Ovary (tissue), 9 donors: ENCODE results near the gene NFYC. TPM values are rescaled to one million over a fixed set of nuclear protein-coding genes. Genes with fewer than 3 reads are reported as not detected.

Experiments
- DNase-seq, 5 donors: peaks; one replicate each; pipeline ENCODE4 v3.0.0-alpha.2; 2019 to 2020
- H3K27ac ChIP-seq, 2 donors: fragments of 200-600 bp; one replicate each; pipeline versions ENCODE4 v1.5.1 to v1.8.0; 2019 to 2022
- H3K27me3 ChIP-seq: fragments of 200-600 bp; one replicate; pipeline ENCODE4 v1.8.0; 2022
- H3K36me3 ChIP-seq: fragments of 200-600 bp; sonication (generic); one replicate; pipeline ENCODE4 v1.5.1; 2019
- H3K4me1 ChIP-seq: one replicate; pipeline ENCODE4 v1.8.1; 2013; ENCODE audit warnings: mild to moderate bottlenecking, moderate library complexity; ENCODE audit not compliant: insufficient read depth
- H3K4me3 ChIP-seq: fragments of 200-600 bp; sonication (generic); one replicate; pipeline ENCODE4 v1.5.1; 2017
- H3K9me3 ChIP-seq, 2 donors: fragments of 200-600 bp in 1 of 2; sonication (generic) in 1 of 2; one replicate each; pipeline versions ENCODE4 v1.5.1 to v1.8.1; 2013 to 2019; ENCODE audit warnings: mild to moderate bottlenecking in 1 of 2, moderate library complexity in 1 of 2
- EP300 ChIP-seq: sonication (generic); formaldehyde crosslinking; IDR thresholded peaks from one replicate; pipeline ENCODE4 v1.6.1; 2017; ENCODE audit warnings: antibody characterized with exemption
- POLR2A ChIP-seq: fragments of 450-650 bp; IDR thresholded peaks from one replicate; pipeline ENCODE4 v1.6.1; 2017; ENCODE audit warnings: antibody characterized with exemption, mild to moderate bottlenecking, moderate library complexity
- WGBS, 3 donors: extraction: QIAGEN DNeasy Blood & Tissue Kit in 1 of 3; methylation state at CpG; one replicate each; pipeline versions ENCODE4 v1.1.5 to v1.1.7; 2013 to 2017; 5-methylcytosine and 5-hydroxymethylcytosine counted together
- intact Hi-C, 4 donors: fragments of 100-400 bp; cut with DNase I; formaldehyde crosslinking; loops; one replicate each; pipeline versions ENCODE4 v1.11.0 to v1.15.1; 2022 to 2023
- polyA plus RNA-seq, 2 donors: library from polyadenylated mRNA; stranded (reverse); fragments of 200-250 nt in 1 of 2; fragments of 350-450 nt in 1 of 2; fragmentation: Illumina TruSeq in 1 of 2; extraction: RNeasy Lipid Tissue Mini Kit (QIAGEN cat#74804) in 1 of 2; gene quantifications; one replicate each; pipeline ENCODE4 v1.2.3, GENCODE V29; 2013 to 2014
- total RNA-seq, 7 donors: library from RNA; depleted of rRNA in 2 of 7; stranded (reverse); fragments of >200 nt in 2 of 7; fragmentation: NEBNext Ultra II Directional in 3 of 7; extraction: Animal tissue kit (Norgen Biotek cat#: 25700) in 3 of 7; gene quantifications; one replicate each; pipeline versions ENCODE4 v1.1.0 to v1.2.4, GENCODE V29; 2016 to 2023
- TF ChIP-seq, protein P1 (sequence below), 3 donors: fragments of 450-650 bp in 2 of 3; fragments of 200-600 bp in 1 of 3; IDR thresholded peaks; one replicate each; pipeline versions ENCODE4 v1.5.1 to v1.8.0; 2016 to 2022; ENCODE audit warnings: antibody characterized with exemption in 3 of 3, mild to moderate bottlenecking in 1 of 3
- donor health status: DM: no; HTN: no; CAD: no; lungs with moderate emphysema.
- donor health status: DM: no; HTN: no; CAD: no.
- donor health status: Bipolar disorder and iron deficiency.
- donor health status: DM: yes; HTN: yes; CAD: no.
- donor health status: DM: no; HTN: no; CAD: no.
- donor health status: DM: yes; HTN: yes; CAD: no.

NFYC gene
- total and polyA plus RNA-seq, 9 donors: 28.8 to 90.9 (median 45.1) TPM

DNA sequence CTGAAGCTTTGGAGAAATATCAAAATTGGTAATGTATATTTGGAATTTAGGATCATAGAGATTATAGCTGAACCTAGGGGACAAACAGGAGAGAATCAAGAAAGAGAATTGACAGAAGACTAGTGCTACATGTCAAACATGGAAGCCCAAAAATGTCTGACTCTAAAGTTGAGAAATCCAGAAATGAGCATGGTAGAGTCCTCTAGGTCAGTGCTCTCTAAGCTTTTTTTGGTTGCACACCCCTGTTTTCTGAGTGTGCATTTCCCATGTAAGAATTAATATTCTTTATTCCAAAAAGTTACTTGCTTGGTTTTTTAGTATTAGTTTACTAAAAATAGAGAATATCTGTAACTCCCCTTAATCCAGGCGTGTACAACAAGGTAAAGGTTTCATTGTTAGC lies 25.6 kb downstream of the NFYC start:
- no peak for DNase-seq
- no peak for TF ChIP-seq EP300
- TF ChIP-seq POLR2A: no peak
- TF ChIP-seq, protein P1, sequence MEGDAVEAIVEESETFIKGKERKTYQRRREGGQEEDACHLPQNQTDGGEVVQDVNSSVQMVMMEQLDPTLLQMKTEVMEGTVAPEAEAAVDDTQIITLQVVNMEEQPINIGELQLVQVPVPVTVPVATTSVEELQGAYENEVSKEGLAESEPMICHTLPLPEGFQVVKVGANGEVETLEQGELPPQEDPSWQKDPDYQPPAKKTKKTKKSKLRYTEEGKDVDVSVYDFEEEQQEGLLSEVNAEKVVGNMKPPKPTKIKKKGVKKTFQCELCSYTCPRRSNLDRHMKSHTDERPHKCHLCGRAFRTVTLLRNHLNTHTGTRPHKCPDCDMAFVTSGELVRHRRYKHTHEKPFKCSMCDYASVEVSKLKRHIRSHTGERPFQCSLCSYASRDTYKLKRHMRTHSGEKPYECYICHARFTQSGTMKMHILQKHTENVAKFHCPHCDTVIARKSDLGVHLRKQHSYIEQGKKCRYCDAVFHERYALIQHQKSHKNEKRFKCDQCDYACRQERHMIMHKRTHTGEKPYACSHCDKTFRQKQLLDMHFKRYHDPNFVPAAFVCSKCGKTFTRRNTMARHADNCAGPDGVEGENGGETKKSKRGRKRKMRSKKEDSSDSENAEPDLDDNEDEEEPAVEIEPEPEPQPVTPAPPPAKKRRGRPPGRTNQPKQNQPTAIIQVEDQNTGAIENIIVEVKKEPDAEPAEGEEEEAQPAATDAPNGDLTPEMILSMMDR (IDR thresholded peaks at IDR 0.05): no peak
- Histone ChIP-seq H3K4me1 (peaks cover 5% of the 10 kb centered on the region), H3K27ac (no peak overlapping the region), H3K9me3 (no peaks in the 10 kb centered on the region), H3K4me3 (no peak overlapping the region), H3K27me3 (no peaks in the 10 kb centered on the region), H3K36me3 (no peaks in the 10 kb centered on the region)
- intact Hi-C loops: no loop called here
- WGBS, 3 donors: 93 to 94% (median 94%) methylated on average over 1 of the region's 1 CpG

DNA sequence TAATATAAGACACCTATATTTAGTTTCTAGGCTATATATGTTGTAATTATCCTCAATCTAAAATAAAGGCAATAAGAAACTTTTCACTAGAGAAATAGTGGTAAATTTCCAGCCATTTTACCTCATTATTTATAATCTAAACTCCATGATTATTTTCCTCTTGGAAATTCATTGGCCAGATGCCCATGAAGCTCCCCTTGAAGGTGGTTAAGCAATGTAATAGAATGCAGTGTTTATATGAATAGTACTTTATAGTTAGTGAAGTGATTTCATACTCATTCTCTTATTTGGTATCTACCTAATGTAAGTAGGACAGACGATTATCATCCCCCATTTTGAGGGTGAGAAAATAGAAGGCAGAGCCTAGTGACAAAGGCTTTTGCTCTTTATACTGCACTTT lies 26.5 kb downstream of the NFYC start:
- 65 to 73% (median 68%) methylated on average over 1 of the region's 1 CpG for WGBS, 3 donors
- intact Hi-C loops: no loop called here
- H3K4me1 ChIP-seq: peaks cover 4% of the 10 kb centered on the region
- DNase-seq: no peak
- no peaks in the 10 kb centered on the region for H3K27me3 ChIP-seq
- no peaks in the 10 kb centered on the region for H3K9me3 ChIP-seq
- H3K36me3 ChIP-seq: no peaks in the 10 kb centered on the region
- TF ChIP-seq, protein P1 (IDR thresholded peaks at IDR 0.05): no peak
- TF ChIP-seq POLR2A: no peak
- no peak for TF ChIP-seq EP300
- H3K27ac ChIP-seq: no peak overlapping the region
- no peak overlapping the region for H3K4me3 ChIP-seq

DNA sequence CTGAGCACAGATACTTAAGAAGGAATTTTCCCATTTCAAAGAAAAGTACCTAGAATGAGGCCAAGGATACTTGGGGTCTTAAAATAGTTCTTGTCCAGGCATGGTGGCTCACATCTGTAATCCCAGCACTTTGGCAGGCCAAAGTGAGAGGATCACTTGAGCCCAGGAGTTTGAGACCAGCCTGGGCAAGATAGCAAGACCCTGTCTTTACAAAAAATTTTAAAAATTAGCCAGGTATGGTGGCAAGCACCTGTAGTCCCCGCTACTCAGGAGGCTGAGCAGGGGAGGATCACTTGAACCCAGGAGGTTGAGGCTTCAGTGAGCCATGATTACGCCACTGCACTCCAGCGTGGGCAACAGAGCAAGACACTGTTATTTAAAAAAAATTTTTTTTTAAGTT lies 29.0 kb downstream of the NFYC start:
- intact Hi-C loops: no loop called here
- H3K9me3 ChIP-seq: no peaks in the 10 kb centered on the region
- no peak for DNase-seq
- 89 to 98% (median 96%) methylated on average over 3 of the region's 3 CpGs for WGBS, 3 donors
- no peak overlapping the region for H3K4me3 ChIP-seq
- H3K36me3 ChIP-seq: no peaks in the 10 kb centered on the region
- TF ChIP-seq, protein P1 (IDR thresholded peaks at IDR 0.05): no peak
- TF ChIP-seq POLR2A (no peak), EP300 (no peak)
- peaks cover 2% of the 10 kb centered on the region for H3K4me1 ChIP-seq
- no peaks in the 10 kb centered on the region for H3K27me3 ChIP-seq
- no peak overlapping the region for H3K27ac ChIP-seq

DNA sequence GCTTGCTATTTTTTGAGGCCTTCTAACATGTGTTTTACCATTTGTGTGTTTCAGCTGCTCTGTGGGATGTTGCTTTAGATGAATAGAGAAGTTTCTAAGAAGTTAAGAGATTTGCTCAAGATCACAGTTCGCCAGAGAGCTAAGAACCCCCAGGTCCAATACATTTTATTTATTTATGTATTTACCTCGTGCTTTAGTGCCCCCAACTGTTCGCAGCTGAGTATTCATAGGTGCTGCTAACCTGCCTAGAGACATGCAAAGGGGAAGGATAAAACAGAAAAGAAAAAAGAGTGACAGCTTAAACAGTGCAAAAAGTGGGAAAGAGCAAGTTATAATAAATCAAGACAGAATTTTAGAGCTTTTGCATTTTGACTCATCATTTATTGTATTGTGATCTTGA lies 31.1 kb downstream of the NFYC start:
- H3K4me1 ChIP-seq: peaks cover 2% of the 10 kb centered on the region
- no peaks in the 10 kb centered on the region for H3K27me3 ChIP-seq
- DNase-seq: no peak
- no peak overlapping the region for H3K4me3 ChIP-seq
- no peaks in the 10 kb centered on the region for H3K9me3 ChIP-seq
- no peak overlapping the region for H3K27ac ChIP-seq
- H3K36me3 ChIP-seq: no peaks in the 10 kb centered on the region
- intact Hi-C loops: no loop called here
- TF ChIP-seq EP300 (no peak), POLR2A (no peak)
- TF ChIP-seq, protein P1 (IDR thresholded peaks at IDR 0.05): no peak
- WGBS, 3 donors: 80 to 88% (median 84%) methylated on average over 3 of the region's 3 CpGs
